ENCODE measurements around the gene CFDP1. TPM values are rescaled to one million over a fixed set of nuclear protein-coding genes. Genes with fewer than 3 reads are reported as not detected.
A peak's percentile ranks its signal among the peaks of the same experiment; 100 is the strongest.

CFDP1 gene
- total and polyA plus RNA-seq, 4 donors = 44.8 to 105 (median 64.1) TPM

- Histone ChIP-seq H3K36me3 (ENCODE audit: control insufficient read depth in 4 of 4, insufficient read depth in 4 of 4, low read length in 4 of 4) (peaks cover 0 to 20% (median 7%) of the 10 kb centered on the region in 4 donors), H3K4me1 (ENCODE audit: control insufficient read depth in 5 of 5, insufficient read depth in 5 of 5, low read length in 5 of 5) (peaks cover 12 to 50% (median 44%) of the 10 kb centered on the region in 5 donors), H3K9ac (ENCODE audit: insufficient read depth in 1 of 2, low read length in 2 of 2) (peak overlapping the region in 1 of 2 donors; percentile 63), H3K9me3 (ENCODE audit: control insufficient read depth in 4 of 4, insufficient read depth in 3 of 4, low read length in 3 of 4) (peaks cover 0 to 1% (median 0%) of the 10 kb centered on the region in 4 donors), H3K27ac (ENCODE audit: low read depth in 1 of 2, low read length in 1 of 2) (peak overlapping the region; percentile 78 to 82), H3K27me3 (ENCODE audit: control insufficient read depth in 3 of 3, insufficient read depth in 3 of 3, low read length in 2 of 3) (no peaks in the 10 kb centered on the region), H3K4me3 (no peak overlapping the region)
- ATAC-seq (ENCODE audit: insufficient read depth, low FRiP score) (no peak), DNase-seq (peak; percentile 54 to 74 (median 55))
- 57 to 58% methylated on average over 7 of the region's 7 CpGs for WGBS, 2 donors
- no peak for TF ChIP-seq CTCF (IDR thresholded peaks at IDR 0.05; ENCODE audit: control extremely low read depth, extremely low read depth)
Observed at GRCh38 chr16:75244225-75244809, 189.0 kb downstream of the CFDP1 start.

Small RNAs within 50 kb of the gene (small RNA-seq; reads per million reads assigned to genes)
- gene RF00598 (ENCODE audit: low replicate concordance) (not detected), gene RNU6-758P (ENCODE audit: low replicate concordance) (not detected)

Other genes starting within 250 kb of the CFDP1 start
- gene CTRB2, start 226.3 kb downstream of the CFDP1 start, total RNA-seq = 10 to 100 TPM in 1 of 2 donors, not detected in 1; 14.6 TPM
- 1 to 10 TPM in 1 of 2 donors, under 1 TPM in 1; 0.65 to 1.3 TPM for gene CTRB2, start 226.3 kb downstream of the CFDP1 start, polyA plus RNA-seq
- 1 to 10 TPM in 1 of 2 donors, not detected in 1; 6.5 TPM for gene CTRB1, start 214.5 kb downstream of the CFDP1 start, total RNA-seq
- gene CTRB1, start 214.5 kb downstream of the CFDP1 start, polyA plus RNA-seq = under 1 TPM; 0.33 to 0.97 TPM
- 10 to 100 TPM; 51.3 to 70.7 TPM for gene BCAR1, start 181.9 kb downstream of the CFDP1 start, total RNA-seq
- 10 to 100 TPM; 37.5 to 48.6 TPM for gene BCAR1, start 181.9 kb downstream of the CFDP1 start, polyA plus RNA-seq
- 10 to 100 TPM; 20.2 to 37.9 TPM for gene TMEM170A, start 31.2 kb upstream of the CFDP1 start, total RNA-seq
- gene TMEM170A, start 31.2 kb upstream of the CFDP1 start, polyA plus RNA-seq = 10 to 100 TPM in 1 of 2 donors, 1 to 10 TPM in 1; 8.2 to 10.3 TPM
- gene CHST6, start 61.9 kb upstream of the CFDP1 start, total RNA-seq = 1 to 10 TPM; 4.5 to 8.5 TPM
- gene CHST6, start 61.9 kb upstream of the CFDP1 start, polyA plus RNA-seq = 1 to 10 TPM; 2.2 to 4.2 TPM
- gene CHST5, start 102.6 kb upstream of the CFDP1 start, total RNA-seq = 1 to 10 TPM in 1 of 2 donors, not detected in 1; 1.3 TPM
- under 1 TPM; 0.09 to 0.24 TPM for gene CHST5, start 102.6 kb upstream of the CFDP1 start, polyA plus RNA-seq
- gene TMEM231, start 122.7 kb upstream of the CFDP1 start, total RNA-seq = 10 to 100 TPM; 49.8 to 88.5 TPM
- gene TMEM231, start 122.7 kb upstream of the CFDP1 start, polyA plus RNA-seq = 10 to 100 TPM in 1 of 2 donors, 1 to 10 TPM in 1; 9.3 to 20.6 TPM
- gene GABARAPL2, start 132.9 kb upstream of the CFDP1 start, total RNA-seq = 100 to 1,000 TPM in 1 of 2 donors, 10 to 100 TPM in 1; 72.9 to 129 TPM
- 100 to 1,000 TPM in 1 of 2 donors, 10 to 100 TPM in 1; 79.6 to 180 TPM for gene GABARAPL2, start 132.9 kb upstream of the CFDP1 start, polyA plus RNA-seq
- 10 to 100 TPM; 51.8 to 52.6 TPM for gene ADAT1, start 189.8 kb upstream of the CFDP1 start, total RNA-seq
- 10 to 100 TPM; 14.2 to 26.8 TPM for gene ADAT1, start 189.8 kb upstream of the CFDP1 start, polyA plus RNA-seq
- gene KARS1, start 214.2 kb upstream of the CFDP1 start, total RNA-seq = 10 to 100 TPM; 74.8 to 95.3 TPM
- gene KARS1, start 214.2 kb upstream of the CFDP1 start, polyA plus RNA-seq = 100 to 1,000 TPM; 105 to 107 TPM
- gene TERF2IP, start 214.3 kb upstream of the CFDP1 start, total RNA-seq = 10 to 100 TPM; 51.8 to 73.8 TPM
- gene TERF2IP, start 214.3 kb upstream of the CFDP1 start, polyA plus RNA-seq = 10 to 100 TPM; 47.7 to 51.3 TPM
- gene CPHXL2, start 243.5 kb upstream of the CFDP1 start, total RNA-seq = not detected
- gene CPHXL2, start 243.5 kb upstream of the CFDP1 start, polyA plus RNA-seq = not detected